PFSK-1 (cell line): Measurements from ENCODE around the gene CLEC1A.

Experiments used
- FOXP2 ChIP-seq: optimal IDR thresholded peaks from 2 replicates; pipeline ENCODE3; 2011; ENCODE audit warnings: borderline replicate concordance, control low read depth, inconsistent platforms; ENCODE audit not compliant: insufficient read depth; ENCODE audit errors: extremely low read length, extremely low read depth
- POLR2AphosphoS5 ChIP-seq: IDR thresholded peaks from 2 replicates; pipeline ENCODE4 v1.6.1; 2012; ENCODE audit warnings: low read depth, mild to moderate bottlenecking, control low read depth, low read length, moderate library complexity
- SIN3A ChIP-seq: IDR thresholded peaks from 2 replicates; pipeline ENCODE4 v1.6.1; 2012; ENCODE audit warnings: mild to moderate bottlenecking, low read length, moderate library complexity, borderline replicate concordance; ENCODE audit not compliant: insufficient read depth
- TAF1 ChIP-seq: IDR thresholded peaks from 2 replicates; pipeline ENCODE4 v1.6.1; 2012; ENCODE audit warnings: low read length, control low read depth, borderline replicate concordance; ENCODE audit not compliant: insufficient read depth
- TF ChIP-seq, protein P1 (sequence below), 2 experiments: IDR thresholded peaks; 2 replicates each; pipeline versions ENCODE4 v1.6.1 to v1.8.0; 2011 to 2012; ENCODE audit warnings: low read depth in 2 of 2, low read length in 2 of 2, control low read depth in 1 of 2, inconsistent platforms in 1 of 2, mild to moderate bottlenecking in 1 of 2, moderate library complexity in 1 of 2; ENCODE audit not compliant: insufficient read depth in 1 of 2

Gene CLEC1A

DNA sequence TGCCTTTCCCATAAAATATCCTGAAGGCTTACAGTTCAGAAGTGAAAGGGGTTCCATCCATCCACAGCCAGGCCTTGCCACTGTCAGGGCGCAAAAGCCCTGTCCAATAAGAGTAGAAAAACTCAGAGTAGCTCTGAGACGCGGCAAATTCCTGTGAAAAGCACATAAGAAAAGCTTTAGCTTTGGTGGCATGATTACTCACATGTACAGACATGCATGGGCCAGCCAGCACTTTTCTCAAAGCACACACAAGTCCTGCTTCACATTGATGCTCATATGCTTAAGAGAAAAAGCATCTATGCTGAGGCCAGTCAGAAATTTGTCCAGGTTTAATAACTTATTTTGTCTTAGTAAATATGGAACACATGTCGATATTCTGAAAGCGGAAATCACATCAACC is 25.5 kb downstream of the CLEC1A start:
- TF ChIP-seq SIN3A (no peak), FOXP2 (no peak), POLR2AphosphoS5 (no peak), TAF1 (no peak)
- TF ChIP-seq, protein P1, sequence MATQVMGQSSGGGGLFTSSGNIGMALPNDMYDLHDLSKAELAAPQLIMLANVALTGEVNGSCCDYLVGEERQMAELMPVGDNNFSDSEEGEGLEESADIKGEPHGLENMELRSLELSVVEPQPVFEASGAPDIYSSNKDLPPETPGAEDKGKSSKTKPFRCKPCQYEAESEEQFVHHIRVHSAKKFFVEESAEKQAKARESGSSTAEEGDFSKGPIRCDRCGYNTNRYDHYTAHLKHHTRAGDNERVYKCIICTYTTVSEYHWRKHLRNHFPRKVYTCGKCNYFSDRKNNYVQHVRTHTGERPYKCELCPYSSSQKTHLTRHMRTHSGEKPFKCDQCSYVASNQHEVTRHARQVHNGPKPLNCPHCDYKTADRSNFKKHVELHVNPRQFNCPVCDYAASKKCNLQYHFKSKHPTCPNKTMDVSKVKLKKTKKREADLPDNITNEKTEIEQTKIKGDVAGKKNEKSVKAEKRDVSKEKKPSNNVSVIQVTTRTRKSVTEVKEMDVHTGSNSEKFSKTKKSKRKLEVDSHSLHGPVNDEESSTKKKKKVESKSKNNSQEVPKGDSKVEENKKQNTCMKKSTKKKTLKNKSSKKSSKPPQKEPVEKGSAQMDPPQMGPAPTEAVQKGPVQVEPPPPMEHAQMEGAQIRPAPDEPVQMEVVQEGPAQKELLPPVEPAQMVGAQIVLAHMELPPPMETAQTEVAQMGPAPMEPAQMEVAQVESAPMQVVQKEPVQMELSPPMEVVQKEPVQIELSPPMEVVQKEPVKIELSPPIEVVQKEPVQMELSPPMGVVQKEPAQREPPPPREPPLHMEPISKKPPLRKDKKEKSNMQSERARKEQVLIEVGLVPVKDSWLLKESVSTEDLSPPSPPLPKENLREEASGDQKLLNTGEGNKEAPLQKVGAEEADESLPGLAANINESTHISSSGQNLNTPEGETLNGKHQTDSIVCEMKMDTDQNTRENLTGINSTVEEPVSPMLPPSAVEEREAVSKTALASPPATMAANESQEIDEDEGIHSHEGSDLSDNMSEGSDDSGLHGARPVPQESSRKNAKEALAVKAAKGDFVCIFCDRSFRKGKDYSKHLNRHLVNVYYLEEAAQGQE (IDR thresholded peaks at IDR 0.05; ENCODE audit: insufficient read depth in 1 of 2, low read depth in 2 of 2, low read length in 2 of 2) = no peak

DNA sequence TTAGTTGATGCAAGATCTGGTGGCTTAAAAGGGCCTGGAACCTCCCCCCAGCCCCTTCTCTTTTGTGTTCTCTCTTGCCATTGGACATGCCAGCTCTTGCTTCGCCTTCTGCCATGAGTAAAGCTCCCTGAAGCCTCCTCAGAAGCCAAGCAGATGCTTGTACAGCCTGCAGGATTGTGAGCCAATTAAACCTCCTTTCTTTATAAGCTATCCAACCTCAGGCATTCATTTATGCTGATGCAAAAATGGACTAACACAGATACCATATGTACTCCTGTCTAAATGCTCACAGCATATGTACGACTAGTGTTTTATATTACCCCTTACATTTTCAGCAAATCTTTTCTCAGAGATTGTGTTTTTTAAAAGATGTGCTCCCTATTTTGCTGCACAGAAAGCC is 26.7 kb downstream of the CLEC1A start:
- TF ChIP-seq SIN3A = no peak
- no peak for TF ChIP-seq TAF1
- TF ChIP-seq POLR2AphosphoS5 = no peak
- TF ChIP-seq, protein P1 (IDR thresholded peaks at IDR 0.05; ENCODE audit: insufficient read depth in 1 of 2, low read depth in 2 of 2, low read length in 2 of 2) = no peak
- no peak for TF ChIP-seq FOXP2

DNA sequence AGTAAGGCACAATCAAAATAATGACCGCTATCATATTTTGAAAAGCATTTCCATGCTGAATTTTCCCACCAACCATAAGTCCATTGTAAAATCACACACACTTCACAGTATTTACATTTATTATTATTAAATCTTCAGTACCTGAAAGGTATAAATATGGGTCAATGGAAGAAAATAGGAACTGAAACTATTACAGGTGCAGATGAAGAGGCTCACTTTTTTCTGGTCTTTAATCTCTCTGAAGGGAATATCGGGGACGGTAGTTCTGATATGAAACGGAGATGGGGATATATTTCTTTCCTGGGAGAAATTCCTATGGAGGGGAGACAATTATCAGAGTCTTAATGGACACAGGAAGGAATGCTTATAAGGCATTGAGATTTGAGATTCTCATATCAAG is 28.4 kb downstream of the CLEC1A start:
- no peak for TF ChIP-seq FOXP2
- no peak for TF ChIP-seq SIN3A
- TF ChIP-seq, protein P1 (IDR thresholded peaks at IDR 0.05; ENCODE audit: insufficient read depth in 1 of 2, low read depth in 2 of 2, low read length in 2 of 2) = no peak
- TF ChIP-seq POLR2AphosphoS5 = no peak
- no peak for TF ChIP-seq TAF1

DNA sequence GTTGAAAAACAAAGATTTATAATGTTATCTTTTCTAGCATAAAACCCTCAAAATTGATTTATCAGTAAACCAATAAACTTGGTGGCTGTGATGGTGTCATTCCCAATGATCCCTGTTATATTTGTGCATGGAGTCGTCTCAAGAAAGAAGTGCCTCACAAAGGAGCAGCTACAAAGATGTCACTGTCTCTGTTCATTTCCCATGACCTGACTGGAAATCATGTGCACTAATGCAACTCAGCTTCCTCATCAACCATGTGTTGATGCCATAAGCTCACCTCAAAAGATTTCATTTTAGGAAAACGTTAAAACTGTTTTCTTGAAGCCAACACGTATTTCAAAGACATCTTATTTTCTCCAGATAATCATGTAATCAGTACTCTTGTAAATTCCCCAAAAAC is 28.8 kb downstream of the CLEC1A start:
- TF ChIP-seq POLR2AphosphoS5 (no peak), TAF1 (no peak), FOXP2 (no peak), SIN3A (no peak)
- TF ChIP-seq, protein P1 (IDR thresholded peaks at IDR 0.05; ENCODE audit: insufficient read depth in 1 of 2, low read depth in 2 of 2, low read length in 2 of 2) = no peak

DNA sequence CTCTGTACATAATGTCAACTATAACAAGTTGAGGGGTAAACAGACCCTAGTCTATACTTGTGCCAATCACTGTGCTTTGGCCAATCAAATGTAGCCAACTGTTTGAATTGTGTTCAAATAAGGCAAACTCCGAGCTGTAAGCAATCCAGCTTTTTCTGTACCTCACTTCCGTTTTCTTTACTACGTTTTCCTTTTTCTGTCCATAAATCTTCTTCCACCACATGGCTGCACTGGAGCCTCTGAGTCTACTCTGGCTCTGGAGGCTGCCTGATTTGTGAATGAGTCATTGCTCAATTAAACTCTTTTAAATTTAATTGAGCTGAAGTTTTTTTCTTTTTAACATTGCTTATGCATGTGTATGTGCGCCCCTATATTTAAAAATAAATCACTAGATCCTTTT is 29.7 kb downstream of the CLEC1A start:
- no peak for TF ChIP-seq POLR2AphosphoS5
- no peak for TF ChIP-seq SIN3A
- TF ChIP-seq, protein P1 (IDR thresholded peaks at IDR 0.05; ENCODE audit: insufficient read depth in 1 of 2, low read depth in 2 of 2, low read length in 2 of 2) = no peak
- TF ChIP-seq FOXP2 = no peak
- TF ChIP-seq TAF1 = no peak
